K562 (cell line): Measurements from ENCODE around the gene FKRP. TPM values are rescaled to one million over a fixed set of nuclear protein-coding genes. Genes with fewer than 3 reads are reported as not detected.

ENCODE experiments used
- ETV6 ChIP-seq, 3 experiments: fragments of 150-350 bp in 1 of 3; sonication (generic) in 1 of 3; formaldehyde crosslinking in 1 of 3; IDR thresholded peaks; 2 replicates each; pipeline versions ENCODE4 v1.6.1 to v1.8.0; 2014 to 2022; ENCODE audit warnings: borderline replicate concordance in 2 of 3, low read depth in 2 of 3, antibody characterized with exemption in 1 of 3, low read length in 1 of 3, mild to moderate bottlenecking in 1 of 3, missing genetic modification reagents in 1 of 3
- HNRNPL ChIP-seq: fragments of 200-400 bp; formaldehyde crosslinking; IDR thresholded peaks from 2 replicates; pipeline ENCODE4 v1.6.1; 2017; ENCODE audit warnings: low read depth, mild to moderate bottlenecking, low read length
- HSF4 ChIP-seq: fragments of 250-450 bp; sonication (Bioruptor Pico); IDR thresholded peaks from 2 replicates; pipeline ENCODE4 v2.1.2; 2022; ENCODE audit warnings: mild to moderate bottlenecking, moderate library complexity, borderline replicate concordance
- IFI16 ChIP-seq: fragments of 250-450 bp; sonication (Bioruptor Pico); IDR thresholded peaks from 2 replicates; pipeline ENCODE4 v2.1.2; 2022; ENCODE audit warnings: mild to moderate bottlenecking, inconsistent platforms
- KAT8 ChIP-seq: fragments of 450-650 bp; IDR thresholded peaks from 2 replicates; pipeline ENCODE4 v1.6.1; 2016; ENCODE audit warnings: low read depth, mild to moderate bottlenecking
- MTF1 ChIP-seq: fragments of 250-450 bp; sonication (Bioruptor Pico); IDR thresholded peaks from 2 replicates; pipeline ENCODE4 v1.9.0; 2021; ENCODE audit warnings: moderate library complexity, mild to moderate bottlenecking, inconsistent platforms, borderline replicate concordance
- PCBP2 ChIP-seq: fragments of 200-400 bp; formaldehyde crosslinking; IDR thresholded peaks from 2 replicates; pipeline ENCODE4 v1.6.1; 2018; ENCODE audit warnings: low read length, low read depth, mild to moderate bottlenecking, moderate library complexity; ENCODE audit not compliant: poor library complexity, severe bottlenecking
- PREB ChIP-seq: sonication (generic); formaldehyde crosslinking; IDR thresholded peaks from 2 replicates; pipeline ENCODE4 v1.8.1; 2023; ENCODE audit warnings: mild to moderate bottlenecking, missing genetic modification reagents
- RBM34 ChIP-seq: fragments of 200-400 bp; formaldehyde crosslinking; IDR thresholded peaks from 2 replicates; pipeline ENCODE4 v1.6.1; 2018; ENCODE audit warnings: low read length, borderline replicate concordance; ENCODE audit not compliant: insufficient read depth
- SUPT5H ChIP-seq: fragments of 450-650 bp; IDR thresholded peaks from 2 replicates; pipeline ENCODE4 v1.6.1; 2016
- TAF9B ChIP-seq: fragments of 450-650 bp; IDR thresholded peaks from 2 replicates; pipeline ENCODE4 v1.6.1; 2018; ENCODE audit warnings: mild to moderate bottlenecking; ENCODE audit not compliant: partially characterized antibody
- TFAP4 ChIP-seq: sonication (generic); formaldehyde crosslinking; IDR thresholded peaks from 2 replicates; pipeline ENCODE4 v1.8.0; 2022; ENCODE audit warnings: missing genetic modification reagents, mild to moderate bottlenecking, moderate library complexity, borderline replicate concordance
- TRIM24 ChIP-seq, 2 experiments: fragments of 450-650 bp; IDR thresholded peaks; 2 replicates each; pipeline ENCODE4 v1.6.1; 2016
- TSHZ1 ChIP-seq: fragments of 250-450 bp; sonication (Bioruptor Pico); IDR thresholded peaks from 2 replicates; pipeline ENCODE4 v1.4.0; 2020; ENCODE audit warnings: mild to moderate bottlenecking, moderate library complexity
- YY1 ChIP-seq, 3 experiments: IDR thresholded peaks; 2 replicates each; pipeline ENCODE4 v1.6.1; 2011; ENCODE audit warnings: low read length in 2 of 3, mild to moderate bottlenecking in 2 of 3, moderate library complexity in 2 of 3, borderline replicate concordance in 1 of 3, control low read depth in 1 of 3, low read depth in 1 of 3; ENCODE audit not compliant: insufficient read depth in 3 of 3, insufficient replicate concordance in 2 of 3, control insufficient read depth in 1 of 3, insufficient read length in 1 of 3; ENCODE audit errors: extremely low read depth in 1 of 3
- ZC3H11A ChIP-seq: IDR thresholded peaks from 2 replicates; pipeline ENCODE4 v1.6.1; 2012; ENCODE audit warnings: low read depth, low read length, improper control_type of control experiment
- ZFPM2 ChIP-seq: fragments of 250-450 bp; sonication (Bioruptor Pico); IDR thresholded peaks from 2 replicates; pipeline ENCODE4 v1.5.1; 2022; ENCODE audit warnings: mild to moderate bottlenecking
- ZNF24 ChIP-seq: fragments of 450-650 bp; IDR thresholded peaks from 2 replicates; pipeline ENCODE4 v1.6.1; 2016
- ZNF785 ChIP-seq: fragments of 250-450 bp; sonication (Bioruptor Pico); IDR thresholded peaks from 2 replicates; pipeline ENCODE4 v1.4.0; 2020; ENCODE audit warnings: mild to moderate bottlenecking
- polyA plus RNA-seq, 8 experiments: library from polyadenylated mRNA; depleted of rRNA in 4 of 8; stranded (reverse) in 5 of 8; unstranded in 3 of 8; fragments of >200 nt; fragmentation: Nextera tagmentation in 2 of 8; fragmentation: Illumina TruSeq in 1 of 8; extraction: Ambion mirVana in 2 of 8; extraction: Trizol in 1 of 8; gene quantifications; 2 replicates each; pipeline versions ENCODE4 v1.2.1 to v1.2.3, GENCODE V29; 2011 to 2014; ENCODE audit warnings: inconsistent platforms in 1 of 8, missing spikeins in 1 of 8
- total RNA-seq, 7 experiments: library from RNA; depleted of rRNA in 6 of 7; stranded (reverse); fragments of >200 nt in 6 of 7; fragmentation: Illumina TruSeq in 2 of 7; extraction: Trizol in 2 of 7; gene quantifications; 2 replicates each; pipeline versions ENCODE4 v1.2.1 to v1.2.3, GENCODE V29; 2011 to 2021; ENCODE audit warnings: low replicate concordance in 1 of 7

FKRP gene
- total and polyA plus RNA-seq, 9 of the 15 experiments (the other 6 are each of a cell fraction or from before 2014, with no cell fraction given), result 0.68 to 16.1 (median 6.5) TPM

DNA sequence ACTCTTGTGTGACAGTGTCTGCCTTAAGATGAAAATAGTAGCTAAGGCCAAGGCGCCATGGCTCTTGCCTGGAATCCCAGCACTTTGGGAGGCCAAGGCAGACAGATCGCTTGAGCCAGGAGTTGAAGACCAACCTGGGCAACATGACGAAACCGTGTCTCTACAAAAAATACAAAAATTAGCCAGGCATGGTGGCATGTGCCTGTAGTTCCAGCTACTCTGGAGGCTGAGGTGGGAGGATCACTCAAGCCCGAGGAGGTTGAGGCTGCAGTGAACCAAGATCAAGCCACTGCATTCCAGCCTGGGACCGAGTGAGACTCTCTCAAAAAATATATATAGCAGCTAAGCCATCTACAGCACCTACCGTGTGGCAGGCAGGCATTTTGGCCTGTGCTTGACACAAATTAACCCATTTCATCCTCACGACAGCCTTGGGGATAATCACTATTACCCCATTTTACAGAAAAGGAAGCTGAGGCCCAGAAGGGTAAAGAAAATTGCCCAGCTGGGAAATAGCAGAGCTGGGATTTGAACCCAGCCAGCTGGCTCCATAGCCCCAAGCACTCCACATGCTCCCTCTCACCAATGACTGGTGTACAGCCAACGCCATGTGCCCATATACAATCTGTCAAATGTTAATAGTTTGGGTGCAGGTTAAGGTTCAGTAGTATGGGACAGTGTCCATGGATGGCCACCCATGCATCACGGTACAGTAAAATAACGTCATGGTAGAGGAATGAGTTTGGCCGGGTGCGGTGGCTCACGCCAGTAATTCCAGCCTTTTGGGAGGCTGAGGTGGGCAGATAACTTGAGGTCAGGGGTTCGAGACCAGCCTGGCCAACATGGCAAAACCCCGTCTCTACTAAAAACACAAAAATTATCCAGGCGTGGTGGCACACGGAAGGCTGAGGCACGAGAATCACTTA lies 39.5 kb downstream of the FKRP start (continued):
- TF ChIP-seq TRIM24 (IDR thresholded peaks at IDR 0.05) (no peak), ZNF24 (no peak; the same call in 1 of the 2 replicates), TFAP4 (CRISPR knock-in tag) (0 out of 2 replicates have a peak, but pooled peaks have one; percentile 21), KAT8 (no peak), PCBP2 (no peak), HSF4 (CRISPR knock-in tag) (no peak), ETV6 (IDR thresholded peaks at IDR 0.05; ENCODE audit: borderline replicate concordance in 1 of 2, low read depth in 2 of 2, low read length in 1 of 2) (no peak), ETV6 (CRISPR knock-in tag; IDR thresholded peaks at IDR 0.05; ENCODE audit: borderline replicate concordance) (peak; percentile 70; the same call in 1 of the 2 replicates), MTF1 (CRISPR knock-in tag) (no peak), SUPT5H (0 out of 2 replicates have a peak, but pooled peaks have one; percentile 22), PREB (CRISPR knock-in tag) (no peak), YY1 (IDR thresholded peaks at IDR 0.05; ENCODE audit: borderline replicate concordance in 1 of 3, control insufficient read depth in 1 of 3, extremely low read depth in 1 of 3, insufficient read depth in 3 of 3, insufficient read length in 1 of 3, insufficient replicate concordance in 2 of 3, low read depth in 1 of 3, low read length in 2 of 3) (no peak), ZNF785 (no peak), RBM34 (no peak), ZFPM2 (CRISPR knock-in tag) (no peak), IFI16 (CRISPR knock-in tag) (no peak), TSHZ1 (CRISPR knock-in tag) (no peak), HNRNPL (no peak), TAF9B (no peak), ZC3H11A (no peak)
